IMR-90 (cell line): ENCODE data around the gene TBPL1. TPM values are rescaled to one million over a fixed set of nuclear protein-coding genes. Genes with fewer than 3 reads are reported as not detected.

Experiments used
- ATAC-seq: fragments of 200-7000 bp; cut with Tn5 transposase; 2 replicates; pipeline ENCODE4 v1.9.1; 2020; ENCODE audit warnings: low read depth, mild to moderate bottlenecking, moderate library complexity
- BruUV-seq: library from RNA; stranded (reverse); fragments of 400-500 nt; replicated peaks from 2 replicates; lab custom pipeline; 2021; lab: Mats Ljungman, UMichigan
- CTCF ChIA-PET: fragments of 300-600 bp; formaldehyde crosslinking; extraction: SDS; loops from one replicate; lab custom pipeline; 2021; ENCODE audit warnings: antibody characterized with exemption; lab: Yijun Ruan, JAX
- POLR2A ChIA-PET: fragments of 300-600 bp; sonication (Branson Sonifier 250); formaldehyde crosslinking; loops from one replicate; lab custom pipeline; 2022; ENCODE audit warnings: antibody characterized with exemption; ENCODE audit not compliant: unreplicated experiment; lab: Charles Lee
- DNase-seq: peaks from one replicate; pipeline ENCODE4 v3.0.0; 2013
- H2AFZ ChIP-seq: replicated peaks from 2 replicates; pipeline ENCODE3; 2013; ENCODE audit warnings: low read length, mild to moderate bottlenecking; ENCODE audit not compliant: poor library complexity
- H2AK5ac ChIP-seq: 2 replicates; pipeline ENCODE4 v1.6.1; 2013; ENCODE audit warnings: low read depth, low read length, inconsistent platforms
- H2AK9ac ChIP-seq: replicated peaks from 2 replicates; pipeline ENCODE3; 2013; ENCODE audit warnings: mild to moderate bottlenecking, low read depth, low read length, moderate library complexity; ENCODE audit not compliant: poor library complexity
- H2BK120ac ChIP-seq: 2 replicates; pipeline ENCODE4 v1.6.1; 2013; ENCODE audit warnings: low read depth, low read length, inconsistent platforms
- H2BK15ac ChIP-seq: 3 replicates; pipeline ENCODE4 v1.6.1; 2013; ENCODE audit warnings: low read depth, low read length, inconsistent platforms
- H2BK20ac ChIP-seq: 2 replicates; pipeline ENCODE4 v1.6.1; 2013; ENCODE audit warnings: low read depth, mild to moderate bottlenecking, inconsistent platforms, low read length, moderate library complexity
- H2BK5ac ChIP-seq: 2 replicates; pipeline ENCODE4 v1.6.1; 2013; ENCODE audit warnings: mild to moderate bottlenecking, low read depth, low read length, inconsistent platforms; ENCODE audit not compliant: poor library complexity, severe bottlenecking
- H3K14ac ChIP-seq: replicated peaks from 2 replicates; pipeline ENCODE4 v1.6.1; 2013; ENCODE audit warnings: low read depth, low read length, inconsistent platforms
- H3K18ac ChIP-seq: 2 replicates; pipeline ENCODE4 v1.6.1; 2013; ENCODE audit warnings: low read depth, low read length, control low read depth
- H3K23ac ChIP-seq: 2 replicates; pipeline ENCODE4 v1.6.1; 2013; ENCODE audit warnings: low read depth, low read length, inconsistent platforms
- H3K27ac ChIP-seq: 2 replicates; pipeline ENCODE4 v1.5.1; 2013; ENCODE audit warnings: mild to moderate bottlenecking, control low read depth, low read length; ENCODE audit not compliant: insufficient read depth
- H3K27me3 ChIP-seq: 2 replicates; pipeline ENCODE4 v1.6.1; 2013; ENCODE audit warnings: low read length; ENCODE audit not compliant: control insufficient read depth, insufficient read depth
- H3K36me3 ChIP-seq: 2 replicates; pipeline ENCODE4 v1.6.1; 2013; ENCODE audit warnings: low read length, mixed read lengths; ENCODE audit not compliant: control insufficient read depth, insufficient read depth
- H3K4ac ChIP-seq: 2 replicates; pipeline ENCODE4 v1.6.1; 2013; ENCODE audit warnings: low read depth, low read length, inconsistent platforms
- H3K4me1 ChIP-seq: 2 replicates; pipeline ENCODE4 v1.6.1; 2013; ENCODE audit warnings: low read length, mixed read lengths; ENCODE audit not compliant: control insufficient read depth, insufficient read depth
- H3K4me2 ChIP-seq: 2 replicates; pipeline ENCODE4 v1.6.1; 2013; ENCODE audit warnings: low read depth, mild to moderate bottlenecking, control low read depth, low read length, moderate library complexity
- H3K4me3 ChIP-seq: 2 replicates; pipeline ENCODE4 v1.5.1; 2013; ENCODE audit warnings: low read depth, mild to moderate bottlenecking, control low read depth, low read length, moderate library complexity; ENCODE audit not compliant: insufficient read depth
- H3K56ac ChIP-seq: 2 replicates; pipeline ENCODE4 v1.6.1; 2013; ENCODE audit warnings: low read length, inconsistent platforms; ENCODE audit not compliant: insufficient read depth; ENCODE audit errors: extremely low read depth
- H3K79me1 ChIP-seq, 2 experiments: 2 replicates each; pipeline ENCODE4 v1.6.1; 2013; ENCODE audit warnings: low read length in 2 of 2, inconsistent platforms in 1 of 2, low read depth in 1 of 2
- H3K9ac ChIP-seq: 2 replicates; pipeline ENCODE4 v1.6.1; 2013; ENCODE audit warnings: low read depth, low read length, control low read depth
- H3K9me1 ChIP-seq: 2 replicates; pipeline ENCODE4 v1.6.1; 2013; ENCODE audit warnings: low read length, inconsistent platforms; ENCODE audit not compliant: insufficient read depth
- H3K9me3 ChIP-seq: 2 replicates; pipeline ENCODE4 v1.6.1; 2013; ENCODE audit warnings: low read length; ENCODE audit not compliant: control insufficient read depth, insufficient read depth
- H4K20me1 ChIP-seq: 2 replicates; pipeline ENCODE4 v1.6.1; 2013; ENCODE audit warnings: low read length, inconsistent platforms; ENCODE audit not compliant: insufficient read depth
- H4K5ac ChIP-seq: 2 replicates; pipeline ENCODE4 v1.6.1; 2013; ENCODE audit warnings: mild to moderate bottlenecking, low read depth, low read length, control low read depth
- H4K8ac ChIP-seq, 2 experiments: 2 replicates each; pipeline ENCODE4 v1.6.1; 2013; ENCODE audit warnings: low read depth in 2 of 2, low read length in 2 of 2, control low read depth in 1 of 2, inconsistent platforms in 1 of 2
- H4K91ac ChIP-seq: 2 replicates; pipeline ENCODE4 v1.6.1; 2013; ENCODE audit warnings: low read depth, low read length, inconsistent platforms; ENCODE audit not compliant: insufficient read depth
- CEBPB ChIP-seq: IDR thresholded peaks from 2 replicates; pipeline ENCODE4 v1.6.1; 2012; ENCODE audit warnings: low read depth, low read length, improper control_type of control experiment
- FOS ChIP-seq: fragments of 150-350 bp; IDR thresholded peaks from 2 replicates; pipeline ENCODE4 v1.6.1; 2016; ENCODE audit warnings: low read depth, low read length
- MAFK ChIP-seq: IDR thresholded peaks from 2 replicates; pipeline ENCODE4 v1.6.1; 2012; ENCODE audit warnings: low read depth, low read length, improper control_type of control experiment
- NFE2L2 ChIP-seq: fragments of 150-350 bp; IDR thresholded peaks from 2 replicates; pipeline ENCODE4 v1.6.1; 2016; ENCODE audit warnings: low read depth, mild to moderate bottlenecking, low read length
- POLR2A ChIP-seq: IDR thresholded peaks from 2 replicates; pipeline ENCODE4 v1.6.1; 2012; ENCODE audit warnings: mild to moderate bottlenecking, low read depth, low read length
- RCOR1 ChIP-seq: IDR thresholded peaks from 2 replicates; pipeline ENCODE4 v1.6.1; 2012; ENCODE audit warnings: mild to moderate bottlenecking, low read length, improper control_type of control experiment; ENCODE audit not compliant: insufficient replicate concordance
- RFX5 ChIP-seq: IDR thresholded peaks from 2 replicates; pipeline ENCODE4 v1.8.0; 2012; ENCODE audit warnings: low read depth, mild to moderate bottlenecking, low read length, moderate library complexity
- SMC3 ChIP-seq: fragments of 150-350 bp; IDR thresholded peaks from 2 replicates; pipeline ENCODE4 v1.6.1; 2016; ENCODE audit warnings: low read depth, mild to moderate bottlenecking, antibody characterized with exemption, low read length, moderate library complexity
- WGBS, 2 experiments: methylation state at CpG; one replicate each; pipeline versions ENCODE4 v1.1.5 to v1.1.7; 2013; ENCODE audit warnings: missing lambda C conversion rate in 2 of 2; ENCODE audit not compliant: insufficient read length in 1 of 2; ENCODE audit errors: extremely low coverage in 2 of 2; 5-methylcytosine and 5-hydroxymethylcytosine counted together
- dilution Hi-C: fragments of 300-500 bp; cut with HindIII; formaldehyde crosslinking; loops from one replicate; pipeline ENCODE4 v1.14.3; 2018; ENCODE audit warnings: low sequenced_read_pairs; ENCODE audit not compliant: unreplicated experiment
- in situ Hi-C: fragments of 300-500 bp; cut with MboI; formaldehyde crosslinking; loops from 3 replicates; pipeline ENCODE4 v1.14.3; 2019; ENCODE audit warnings: low sequenced_read_pairs, inconsistent platforms, mixed read lengths
- intact Hi-C: fragments of 100-400 bp; cut with micrococcal nuclease; formaldehyde crosslinking; loops from 2 replicates; pipeline ENCODE4 v1.10.0; 2022
- polyA plus RNA-seq, 3 experiments: library from polyadenylated mRNA; depleted of rRNA; stranded (reverse); fragments of >200 nt; gene quantifications; 2 replicates each; pipeline ENCODE4 v1.2.3, GENCODE V29; 2012; ENCODE audit warnings: low replicate concordance in 1 of 3
- total RNA-seq: library from RNA; depleted of rRNA; stranded (reverse); fragments of >200 nt; gene quantifications from 2 replicates; pipeline ENCODE4 v1.2.3, GENCODE V29; 2012
- TF ChIP-seq, protein P1 (sequence below): conservative IDR thresholded peaks from 2 replicates; pipeline ENCODE4 v1.5.1; 2012; ENCODE audit warnings: mild to moderate bottlenecking, low read depth, low read length, improper control_type of control experiment

Gene TBPL1
- total and polyA plus RNA-seq, 2 of the 4 experiments (the other 2 are of a cell fraction) = 25.6 to 32.5 TPM

DNA sequence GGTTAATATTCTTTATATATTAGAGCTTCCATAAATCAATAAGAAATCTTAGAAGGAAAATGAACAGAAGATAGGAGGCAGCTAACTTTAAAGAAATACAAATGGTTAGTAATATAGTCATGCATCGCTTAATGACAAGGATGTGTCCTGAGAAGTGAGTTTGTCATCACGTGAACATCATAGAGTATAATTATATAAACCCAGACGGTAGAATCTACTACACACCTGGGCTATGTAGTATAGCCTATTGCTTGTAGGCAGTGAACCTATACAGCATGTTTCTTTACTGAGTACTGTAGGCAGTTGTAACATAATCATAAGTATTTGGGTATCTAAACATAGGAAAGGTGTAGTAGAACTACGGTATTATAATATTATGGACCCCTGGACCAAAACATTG lies 14.3 kb downstream of the TBPL1 start:
- Histone ChIP-seq H3K4me3 (no peak overlapping the region), H4K91ac (no peak overlapping the region), H3K4me2 (no peak overlapping the region), H2BK20ac (no peak overlapping the region), H2BK120ac (no peak overlapping the region), H3K23ac (no peak overlapping the region), H2AK9ac (no peak overlapping the region), H3K4ac (no peak overlapping the region), H3K4me1 (peaks cover 7% of the 10 kb centered on the region), H3K18ac (no peak overlapping the region), H3K27ac (no peak overlapping the region), H3K79me1 (peaks cover 27 to 50% of the 10 kb centered on the region in 2 experiments), H3K14ac (no peak overlapping the region), H3K56ac (no peak overlapping the region), H4K20me1 (peaks cover 13% of the 10 kb centered on the region; the same call in 1 of the 2 replicates), H2AFZ (no peak overlapping the region), H3K9ac (no peak overlapping the region), H2BK15ac (no peak overlapping the region), H3K36me3 (no peaks in the 10 kb centered on the region), H4K8ac (no peak overlapping the region; a peak in 1 of 4 replicates), H2AK5ac (no peak overlapping the region), H3K9me3 (no peaks in the 10 kb centered on the region), H4K5ac (no peak overlapping the region), H3K27me3 (no peaks in the 10 kb centered on the region), H3K9me1 (no peaks in the 10 kb centered on the region; the same call in 1 of the 2 replicates), H2BK5ac (peak overlapping the region; percentile 60)
- TF ChIP-seq RCOR1 = no peak
- TF ChIP-seq FOS = no peak
- no peak for TF ChIP-seq CEBPB
- TF ChIP-seq POLR2A = no peak
- TF ChIP-seq, protein P1, sequence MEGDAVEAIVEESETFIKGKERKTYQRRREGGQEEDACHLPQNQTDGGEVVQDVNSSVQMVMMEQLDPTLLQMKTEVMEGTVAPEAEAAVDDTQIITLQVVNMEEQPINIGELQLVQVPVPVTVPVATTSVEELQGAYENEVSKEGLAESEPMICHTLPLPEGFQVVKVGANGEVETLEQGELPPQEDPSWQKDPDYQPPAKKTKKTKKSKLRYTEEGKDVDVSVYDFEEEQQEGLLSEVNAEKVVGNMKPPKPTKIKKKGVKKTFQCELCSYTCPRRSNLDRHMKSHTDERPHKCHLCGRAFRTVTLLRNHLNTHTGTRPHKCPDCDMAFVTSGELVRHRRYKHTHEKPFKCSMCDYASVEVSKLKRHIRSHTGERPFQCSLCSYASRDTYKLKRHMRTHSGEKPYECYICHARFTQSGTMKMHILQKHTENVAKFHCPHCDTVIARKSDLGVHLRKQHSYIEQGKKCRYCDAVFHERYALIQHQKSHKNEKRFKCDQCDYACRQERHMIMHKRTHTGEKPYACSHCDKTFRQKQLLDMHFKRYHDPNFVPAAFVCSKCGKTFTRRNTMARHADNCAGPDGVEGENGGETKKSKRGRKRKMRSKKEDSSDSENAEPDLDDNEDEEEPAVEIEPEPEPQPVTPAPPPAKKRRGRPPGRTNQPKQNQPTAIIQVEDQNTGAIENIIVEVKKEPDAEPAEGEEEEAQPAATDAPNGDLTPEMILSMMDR = no peak
- no peak for TF ChIP-seq NFE2L2
- TF ChIP-seq MAFK = no peak
- no peak for TF ChIP-seq SMC3
- no peak for TF ChIP-seq RFX5
- ATAC-seq = no peak
- ChIA-PET POLR2A (no interaction called here), CTCF (interaction anchor here (0.6 kb wide), 1 partner anchor 79 kb away, joined by 3 read pairs; no protein-coding TSS in a partner anchor)
- intact Hi-C loops (no loop called here), in situ Hi-C loops (no loop called here), dilution Hi-C loops (no loop called here)
- WGBS, 2 experiments = no CpG with 5 or more reads among the region's 4 CpGs
- no peak for DNase-seq
- no TSS peak for BruUV-seq
